ENCODE results near the gene TM9SF3. TPM values are rescaled to one million over a fixed set of nuclear protein-coding genes. Genes with fewer than 3 reads are reported as not detected.
"Not testable (repeated sequence)": the region's sequence is repeated elsewhere in the genome, so short reads cannot be mapped to it uniquely, and the experiment has no call there.

The TM9SF3 gene
- total RNA-seq, 4 donors from 2014 or later, result 64.4 to 129 (median 95.8) TPM

DNA sequence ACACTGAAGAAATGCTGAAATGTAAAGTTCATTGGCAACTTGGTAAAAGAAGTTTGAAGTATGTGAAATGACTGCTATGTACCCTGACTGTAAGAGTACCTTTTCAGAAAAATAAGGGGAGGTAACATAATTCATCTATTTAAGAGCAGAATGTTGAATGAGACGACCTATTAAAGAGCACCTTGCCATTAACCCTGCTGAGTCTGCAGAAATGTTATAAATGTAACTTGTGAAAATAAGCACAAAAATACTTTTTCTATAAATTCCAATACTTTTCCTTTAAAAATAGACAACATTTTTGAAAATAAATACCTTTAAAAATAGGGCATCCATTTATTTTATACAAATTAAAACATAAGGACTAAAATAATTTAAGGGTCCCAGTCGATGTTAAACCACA, 7.7 kb downstream of the TM9SF3 start:
- H3K4me3 ChIP-seq, result no peak overlapping the region
- peaks cover 0 to 67% (median 4%) of the 10 kb centered on the region in 4 donors for H3K4me1 ChIP-seq
- no peak for DNase-seq
- peak overlapping the region in 2 of 4 donors; percentile 59 to 81 for H3K27ac ChIP-seq
- no peaks in the 10 kb centered on the region for H3K9me3 ChIP-seq
- TF ChIP-seq, protein P1, sequence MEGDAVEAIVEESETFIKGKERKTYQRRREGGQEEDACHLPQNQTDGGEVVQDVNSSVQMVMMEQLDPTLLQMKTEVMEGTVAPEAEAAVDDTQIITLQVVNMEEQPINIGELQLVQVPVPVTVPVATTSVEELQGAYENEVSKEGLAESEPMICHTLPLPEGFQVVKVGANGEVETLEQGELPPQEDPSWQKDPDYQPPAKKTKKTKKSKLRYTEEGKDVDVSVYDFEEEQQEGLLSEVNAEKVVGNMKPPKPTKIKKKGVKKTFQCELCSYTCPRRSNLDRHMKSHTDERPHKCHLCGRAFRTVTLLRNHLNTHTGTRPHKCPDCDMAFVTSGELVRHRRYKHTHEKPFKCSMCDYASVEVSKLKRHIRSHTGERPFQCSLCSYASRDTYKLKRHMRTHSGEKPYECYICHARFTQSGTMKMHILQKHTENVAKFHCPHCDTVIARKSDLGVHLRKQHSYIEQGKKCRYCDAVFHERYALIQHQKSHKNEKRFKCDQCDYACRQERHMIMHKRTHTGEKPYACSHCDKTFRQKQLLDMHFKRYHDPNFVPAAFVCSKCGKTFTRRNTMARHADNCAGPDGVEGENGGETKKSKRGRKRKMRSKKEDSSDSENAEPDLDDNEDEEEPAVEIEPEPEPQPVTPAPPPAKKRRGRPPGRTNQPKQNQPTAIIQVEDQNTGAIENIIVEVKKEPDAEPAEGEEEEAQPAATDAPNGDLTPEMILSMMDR (IDR thresholded peaks at IDR 0.05), result no peak
- no peak for TF ChIP-seq POLR2A (IDR thresholded peaks at IDR 0.05)
- H3K36me3 ChIP-seq, result peaks cover 0 to 6% (median 0%) of the 10 kb centered on the region in 3 donors
- no peaks in the 10 kb centered on the region for H3K27me3 ChIP-seq

DNA sequence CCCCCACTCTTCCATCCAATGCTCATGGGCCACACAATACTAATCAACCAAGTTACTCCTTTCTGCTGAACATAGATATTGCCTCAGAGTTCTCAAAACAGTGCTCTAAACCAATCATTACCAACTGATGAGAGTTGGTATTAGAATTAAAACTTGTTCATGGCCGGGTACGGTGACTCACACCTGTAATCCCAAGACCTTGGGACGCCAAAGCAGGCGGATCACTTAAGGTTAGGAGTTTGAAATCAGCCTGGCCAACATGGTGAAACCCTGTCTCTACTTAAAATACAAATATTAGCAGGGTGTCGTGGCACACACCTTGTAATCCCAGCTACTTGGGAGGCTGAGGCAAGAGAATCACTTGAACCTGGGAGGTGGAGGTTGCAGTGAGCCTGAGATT, 8.2 kb downstream of the TM9SF3 start:
- peak in 1 of 3 donors; percentile 66 for DNase-seq
- Histone ChIP-seq H3K27ac (peak overlapping the region in 3 of 4 donors; percentile 31 to 81 (median 59)), H3K36me3 (peaks cover 0 to 6% (median 0%) of the 10 kb centered on the region in 3 donors), H3K9me3 (no peaks in the 10 kb centered on the region), H3K27me3 (no peaks in the 10 kb centered on the region), H3K4me3 (no peak overlapping the region), H3K4me1 (peaks cover 0 to 62% (median 4%) of the 10 kb centered on the region in 4 donors)
- TF ChIP-seq, protein P1 (IDR thresholded peaks at IDR 0.05), result no peak
- no peak for TF ChIP-seq POLR2A (IDR thresholded peaks at IDR 0.05)

DNA sequence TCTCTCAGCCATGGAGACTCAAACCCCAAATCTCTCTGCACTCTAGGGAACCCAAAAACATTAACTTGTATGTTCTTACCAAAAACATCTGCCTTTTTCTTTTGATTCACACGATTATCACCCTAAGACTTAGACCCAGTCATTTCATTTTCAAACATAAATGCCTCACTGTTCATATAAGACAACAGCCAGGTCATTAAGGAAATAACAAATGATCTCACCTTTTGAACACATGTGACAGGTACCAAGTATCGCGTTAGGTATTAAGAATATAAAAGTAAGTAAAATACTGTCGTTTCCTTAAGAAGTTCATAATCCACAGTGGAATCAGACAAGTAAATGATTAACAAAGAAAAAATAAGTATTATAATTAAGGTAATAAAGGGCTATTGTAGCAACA, 8.8 kb downstream of the TM9SF3 start:
- Histone ChIP-seq H3K4me3 (no peak overlapping the region), H3K27me3 (no peaks in the 10 kb centered on the region), H3K27ac (peak overlapping the region in 3 of 4 donors; percentile 10 to 81 (median 59)), H3K4me1 (peaks cover 0 to 56% (median 4%) of the 10 kb centered on the region in 4 donors), H3K36me3 (peaks cover 0 to 6% (median 0%) of the 10 kb centered on the region in 3 donors), H3K9me3 (no peaks in the 10 kb centered on the region)
- DNase-seq, result no peak
- no peak for TF ChIP-seq POLR2A (IDR thresholded peaks at IDR 0.05)
- TF ChIP-seq, protein P1 (IDR thresholded peaks at IDR 0.05), result no peak

DNA sequence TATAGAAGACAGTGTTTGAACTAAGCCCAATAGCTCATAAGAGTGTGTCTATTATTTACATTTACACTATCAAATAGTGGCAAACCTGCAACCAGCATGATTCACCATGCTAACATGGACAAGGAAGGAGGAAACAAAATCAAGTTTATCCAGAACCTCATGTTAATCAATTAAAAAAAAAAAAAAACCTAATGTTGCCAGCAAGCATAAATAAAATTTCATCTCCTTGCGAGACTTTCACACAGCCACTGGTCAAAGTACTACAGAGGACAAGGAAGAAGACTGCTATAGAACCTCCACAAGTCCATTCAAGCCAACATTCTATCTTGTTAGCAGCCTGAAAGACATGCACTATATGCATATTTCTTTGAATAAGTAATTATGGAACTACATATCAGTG, 9.7 kb downstream of the TM9SF3 start:
- Histone ChIP-seq H3K36me3 (peaks cover 0 to 6% (median 0%) of the 10 kb centered on the region in 3 donors), H3K27ac (peak overlapping the region in 3 of 4 donors; percentile 10 to 81 (median 59)), H3K9me3 (no peaks in the 10 kb centered on the region), H3K4me1 (peaks cover 0 to 50% (median 4%) of the 10 kb centered on the region in 4 donors), H3K4me3 (no peak overlapping the region), H3K27me3 (no peaks in the 10 kb centered on the region)
- TF ChIP-seq, protein P1 (IDR thresholded peaks at IDR 0.05), result no peak
- no peak for TF ChIP-seq POLR2A (IDR thresholded peaks at IDR 0.05)
- DNase-seq, result no peak

DNA sequence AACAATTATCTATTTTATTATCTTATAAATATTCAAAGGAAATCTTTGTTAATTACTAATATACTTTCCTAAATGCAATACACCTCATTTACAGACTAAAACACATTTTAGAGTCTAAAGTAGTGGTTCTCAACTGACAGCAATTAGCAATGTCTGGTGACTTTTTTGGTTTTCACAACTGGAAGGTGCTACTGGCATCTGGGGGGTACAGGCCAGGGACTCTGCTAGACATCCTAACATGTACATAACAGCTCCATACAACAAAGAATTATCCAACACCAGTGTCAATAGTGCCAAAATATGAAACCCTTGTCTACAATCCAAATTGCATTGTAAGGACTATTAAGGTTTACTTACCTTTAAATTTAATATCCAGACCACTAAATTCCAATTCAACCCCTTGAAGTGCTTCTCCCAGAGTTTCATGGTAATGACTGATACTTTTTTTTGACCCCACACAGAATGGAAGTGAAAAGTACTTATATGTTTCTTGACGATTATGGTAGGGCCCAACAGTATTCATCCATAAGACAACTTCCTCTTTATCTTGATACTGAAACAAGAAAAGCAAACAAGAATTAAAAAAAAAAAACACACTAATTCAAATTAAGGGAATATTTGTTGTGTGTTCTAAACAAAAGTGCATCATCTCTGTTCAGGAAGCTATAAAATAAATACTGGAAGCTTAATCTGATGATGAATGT, 10.4 kb downstream of the TM9SF3 start:
- DNase-seq, result no peak
- Histone ChIP-seq H3K4me1 (peaks cover 0 to 44% (median 2%) of the 10 kb centered on the region in 4 donors), H3K36me3 (peaks cover 0 to 6% (median 0%) of the 10 kb centered on the region in 3 donors), H3K27ac (peak overlapping the region in 3 of 4 donors; percentile 4 to 65 (median 44)), H3K4me3 (no peak overlapping the region), H3K9me3 (no peaks in the 10 kb centered on the region), H3K27me3 (no peaks in the 10 kb centered on the region)
- TF ChIP-seq POLR2A (IDR thresholded peaks at IDR 0.05), result no peak
- TF ChIP-seq, protein P1 (IDR thresholded peaks at IDR 0.05), result no peak

DNA sequence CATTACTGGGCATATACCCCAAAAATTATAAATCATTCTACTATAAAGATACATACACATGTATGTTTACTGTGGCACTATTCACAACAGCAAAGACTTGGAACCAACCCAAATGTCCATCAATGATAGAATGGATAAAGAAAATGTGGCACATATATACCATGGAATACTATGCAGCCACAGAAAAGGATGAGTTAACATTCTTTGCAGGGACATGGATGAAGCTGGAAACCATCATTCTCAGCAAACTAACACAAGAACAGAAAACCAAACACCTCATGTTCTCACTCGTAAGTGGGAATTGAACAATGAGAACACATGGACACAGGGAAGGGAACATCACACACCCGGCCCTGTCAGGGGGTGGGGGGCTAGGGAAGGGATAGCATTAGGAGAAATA, 12.2 kb downstream of the TM9SF3 start:
- DNase-seq, H3K9me3 ChIP-seq, H3K27me3 ChIP-seq, H3K36me3 ChIP-seq, H3K27ac ChIP-seq, H3K4me3 ChIP-seq: not testable (repeated sequence)
- H3K4me1 ChIP-seq, result peaks cover 0 to 36% (median 2%) of the 10 kb centered on the region in 4 donors
